ENCODE results near the gene NMT1.
A peak's percentile ranks its signal among the peaks of the same experiment; 100 is the strongest.

Gene NMT1

GRCh38 chr17:45086391-45086790, 25.3 kb downstream of the NMT1 start:
- DNase-seq, result no peak

- DNase-seq, result no peak
Observed at GRCh38 chr17:45086865-45087503, 25.9 kb downstream of the NMT1 start.

- DNase-seq, result no peak
Observed at GRCh38 chr17:45087504-45087975, 26.4 kb downstream of the NMT1 start.

- no peak for DNase-seq
Observed at GRCh38 chr17:45087978-45088377, 26.9 kb downstream of the NMT1 start.

- DNase-seq, result no peak
Observed at GRCh38 chr17:45088741-45089140, 27.6 kb downstream of the NMT1 start.

GRCh38 chr17:45090711-45091110, 29.6 kb downstream of the NMT1 start:
- no peak for DNase-seq

- no peak for DNase-seq
Observed at GRCh38 chr17:45091778-45092425, 30.8 kb downstream of the NMT1 start.

- peak; percentile 88 for DNase-seq
Observed at GRCh38 chr17:45092911-45093430, 31.9 kb downstream of the NMT1 start.

GRCh38 chr17:45093444-45094110, 32.5 kb downstream of the NMT1 start:
- no peak for DNase-seq

GRCh38 chr17:45096141-45096540, 35.0 kb downstream of the NMT1 start:
- DNase-seq, result no peak

GRCh38 chr17:45096926-45097325, 35.8 kb downstream of the NMT1 start:
- DNase-seq, result no peak

GRCh38 chr17:45098081-45098868, 37.2 kb downstream of the NMT1 start:
- no peak for DNase-seq

- peak; percentile 52 for DNase-seq
Observed at GRCh38 chr17:45098869-45099616, 37.9 kb downstream of the NMT1 start.

- DNase-seq, result no peak
Observed at GRCh38 chr17:45101546-45101882, 40.4 kb downstream of the NMT1 start.

- DNase-seq, result no peak
Observed at GRCh38 chr17:45101883-45102811, 41.0 kb downstream of the NMT1 start.

GRCh38 chr17:45102856-45103255, 41.7 kb downstream of the NMT1 start:
- DNase-seq, result no peak

- no peak for DNase-seq
Observed at GRCh38 chr17:45103269-45103795, 42.2 kb downstream of the NMT1 start.

- no peak for DNase-seq
Observed at GRCh38 chr17:45104029-45104428, 42.9 kb downstream of the NMT1 start.

GRCh38 chr17:45104497-45104896, 43.4 kb downstream of the NMT1 start:
- no peak for DNase-seq

- no peak for DNase-seq
Observed at GRCh38 chr17:45104907-45105624, 43.9 kb downstream of the NMT1 start.
